ENCODE measurements around the gene NEDD9.

GRCh38 chr6:11243861-11244260 is 11.4 kb upstream of the NEDD9 start:
- TF ChIP-seq POLR2A (IDR thresholded peaks at IDR 0.05) (no peak), CTCF (IDR thresholded peaks at IDR 0.05) (no peak), POLR2AphosphoS5 (IDR thresholded peaks at IDR 0.05) (no peak)

Measured in upper lobe of left lung (tissue), 4 donors.